ENCODE results near the gene CDPF1. TPM values are rescaled to one million over a fixed set of nuclear protein-coding genes. Genes with fewer than 3 reads are reported as not detected.

CDPF1 gene
- polyA plus RNA-seq, 1 donor from 2014 or later: 32.7 TPM

DNA sequence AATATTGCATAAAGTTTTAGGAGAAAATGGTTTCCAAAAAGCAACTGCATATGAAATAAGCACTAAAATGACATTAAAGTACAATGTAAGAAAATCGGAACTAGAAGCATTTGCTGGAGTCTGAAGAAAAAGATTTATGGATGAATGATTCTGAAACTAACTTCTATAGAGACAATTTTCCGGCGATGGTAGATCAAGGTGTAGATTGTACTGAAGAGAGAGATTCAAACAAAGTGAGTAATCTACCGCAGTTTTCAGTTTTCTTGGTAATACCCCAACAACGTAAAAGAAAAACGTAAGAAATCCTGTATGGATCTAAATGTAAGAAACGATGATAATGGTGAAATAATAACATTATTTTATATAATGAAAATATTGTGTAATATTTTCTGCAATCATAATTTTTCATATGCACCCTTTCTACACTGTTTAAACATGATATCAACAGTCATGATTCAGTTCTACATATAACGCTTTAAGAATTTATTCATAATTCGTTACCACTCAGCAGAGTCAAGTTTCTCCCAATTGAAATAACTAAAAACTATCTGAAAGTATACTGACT is 1.8 kb upstream of the CDPF1 start:
- Histone ChIP-seq H3K9ac (ENCODE audit: low read length) (no peak overlapping the region), H3K36me3 (ENCODE audit: insufficient read depth, low read length) (no peaks in the 10 kb centered on the region), H3F3A (ENCODE audit: insufficient read depth, low read length, poor library complexity, severe bottlenecking) (no peaks in the 10 kb centered on the region), H3K27me3 (ENCODE audit: insufficient read depth, low read depth, low read length) (no peaks in the 10 kb centered on the region), H3K9me2 (ENCODE audit: insufficient read depth, low read length) (no peaks in the 10 kb centered on the region), H3K27ac (ENCODE audit: low read length) (no peak overlapping the region), H2AFZ (ENCODE audit: low read depth, low read length) (no peak overlapping the region), H3K9me3 (ENCODE audit: low read length) (no peaks in the 10 kb centered on the region), H3K4me2 (ENCODE audit: low read length) (no peak overlapping the region), H3K79me2 (replicated peaks; ENCODE audit: insufficient read depth, low read length) (no peaks in the 10 kb centered on the region), H3K4me3 (ENCODE audit: low read length) (no peak overlapping the region), H4K20me1 (ENCODE audit: insufficient read depth) (no peaks in the 10 kb centered on the region)
- no peak for TF ChIP-seq EZH2 (IDR thresholded peaks at IDR 0.05; ENCODE audit: borderline replicate concordance, insufficient read depth, low read length, poor library complexity, severe bottlenecking)
- no peak for TF ChIP-seq REST (IDR thresholded peaks at IDR 0.05; ENCODE audit: borderline replicate concordance)
- TF ChIP-seq MXI1 (conservative IDR thresholded peaks at IDR 0.05; ENCODE audit: poor library complexity, severe bottlenecking): no peak
- no peak for TF ChIP-seq RAD21 (conservative IDR thresholded peaks at IDR 0.05)

GRCh38 chr22:46251266-46251665 is 1.2 kb upstream of the CDPF1 start:
- Histone ChIP-seq H3K9ac (ENCODE audit: low read length) (no peak overlapping the region), H3K79me2 (replicated peaks; ENCODE audit: insufficient read depth, low read length) (no peaks in the 10 kb centered on the region), H3K27me3 (ENCODE audit: insufficient read depth, low read depth, low read length) (no peaks in the 10 kb centered on the region), H4K20me1 (ENCODE audit: insufficient read depth) (no peaks in the 10 kb centered on the region), H3K9me2 (ENCODE audit: insufficient read depth, low read length) (no peaks in the 10 kb centered on the region), H2AFZ (ENCODE audit: low read depth, low read length) (no peak overlapping the region), H3F3A (ENCODE audit: insufficient read depth, low read length, poor library complexity, severe bottlenecking) (no peaks in the 10 kb centered on the region), H3K9me3 (ENCODE audit: low read length) (no peaks in the 10 kb centered on the region), H3K27ac (ENCODE audit: low read length) (no peak overlapping the region), H3K4me3 (ENCODE audit: low read length) (peak overlapping the region; percentile 93), H3K36me3 (ENCODE audit: insufficient read depth, low read length) (no peaks in the 10 kb centered on the region), H3K4me2 (ENCODE audit: low read length) (no peak overlapping the region)
- TF ChIP-seq MXI1 (conservative IDR thresholded peaks at IDR 0.05; ENCODE audit: poor library complexity, severe bottlenecking): no peak
- no peak for TF ChIP-seq EZH2 (IDR thresholded peaks at IDR 0.05; ENCODE audit: borderline replicate concordance, insufficient read depth, low read length, poor library complexity, severe bottlenecking)
- no peak for TF ChIP-seq TAF1 (IDR thresholded peaks at IDR 0.05; ENCODE audit: low read depth)
- no peak for TF ChIP-seq RAD21 (conservative IDR thresholded peaks at IDR 0.05)
- TF ChIP-seq CTCF (IDR thresholded peaks at IDR 0.05; ENCODE audit: poor library complexity, severe bottlenecking): no peak
- TF ChIP-seq REST (IDR thresholded peaks at IDR 0.05; ENCODE audit: borderline replicate concordance): no peak
- TF ChIP-seq EP300 (conservative IDR thresholded peaks at IDR 0.05; ENCODE audit: poor library complexity, severe bottlenecking): no peak
- TF ChIP-seq SMC3 (conservative IDR thresholded peaks at IDR 0.05; ENCODE audit: poor library complexity): no peak
- TF ChIP-seq POLR2AphosphoS5 (IDR thresholded peaks at IDR 0.05): no peak
